ENCODE data around the gene CDK6. TPM values are rescaled to one million over a fixed set of nuclear protein-coding genes. Genes with fewer than 3 reads are reported as not detected.
A peak's percentile ranks its signal among the peaks of the same experiment; 100 is the strongest.

Gene CDK6
- total and polyA plus RNA-seq, 10 of the 15 experiments (the other 5 are each of a cell fraction or from before 2014, with no cell fraction given) = 8.0 to 118 (median 45.8) TPM

DNA sequence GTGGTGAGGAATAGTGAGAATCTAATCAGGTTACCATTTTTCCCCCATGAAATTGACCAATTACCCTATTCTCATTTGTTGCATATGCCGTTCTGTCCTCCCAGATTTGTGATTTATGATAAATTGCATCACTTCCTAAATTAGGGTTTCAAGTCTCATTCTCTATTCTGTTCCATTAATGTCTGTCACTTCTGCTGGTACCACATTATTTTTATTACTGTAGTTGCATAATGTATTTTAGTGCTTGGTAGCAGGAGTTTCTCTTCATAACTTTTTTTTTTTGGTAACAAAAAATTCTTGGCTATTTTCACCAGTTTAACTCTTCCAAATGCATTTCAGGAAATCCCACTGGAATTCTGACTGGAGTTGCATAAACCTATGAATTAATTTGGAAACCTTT, 202.2 kb downstream of the CDK6 start (continued):
- TF ChIP-seq ZBTB4 (CRISPR knock-in tag; IDR thresholded peaks at IDR 0.05) (no peak), CBFB (IDR thresholded peaks at IDR 0.05; ENCODE audit: low read depth) (no peak), BHLHE40 (IDR thresholded peaks at IDR 0.05; ENCODE audit: borderline replicate concordance in 1 of 2, low read depth in 2 of 2, low read length in 1 of 2) (peak; percentile 13 to 24; a peak in 1 of 4 replicates), IRF4 (IDR thresholded peaks at IDR 0.05; ENCODE audit: low read depth, low read length) (0 out of 2 replicates have a peak, but pooled peaks have one; percentile 14), CEBPZ (IDR thresholded peaks at IDR 0.05; ENCODE audit: low read depth, low read length) (no peak), ZNF384 (IDR thresholded peaks at IDR 0.05; ENCODE audit: borderline replicate concordance, low read depth, low read length) (no peak), YY1 (IDR thresholded peaks at IDR 0.05; ENCODE audit: low read depth, low read length) (no peak), SIN3A (IDR thresholded peaks at IDR 0.05; ENCODE audit: low read depth, low read length) (no peak), SMARCA5 (IDR thresholded peaks at IDR 0.05) (no peak), BCL11A (IDR thresholded peaks at IDR 0.05; ENCODE audit: low read depth, low read length) (peak; percentile 86), RAD21 (IDR thresholded peaks at IDR 0.05; ENCODE audit: insufficient read depth, low read depth, low read length) (no peak), KDM1A (IDR thresholded peaks at IDR 0.05; ENCODE audit: borderline replicate concordance) (no peak), E2F4 (IDR thresholded peaks at IDR 0.05; ENCODE audit: low read depth, low read length) (no peak)
- TF ChIP-seq, protein P1, sequence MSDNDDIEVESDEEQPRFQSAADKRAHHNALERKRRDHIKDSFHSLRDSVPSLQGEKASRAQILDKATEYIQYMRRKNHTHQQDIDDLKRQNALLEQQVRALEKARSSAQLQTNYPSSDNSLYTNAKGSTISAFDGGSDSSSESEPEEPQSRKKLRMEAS (IDR thresholded peaks at IDR 0.05; ENCODE audit: low read depth, low read length) = no peak
- TF ChIP-seq, protein P2, sequence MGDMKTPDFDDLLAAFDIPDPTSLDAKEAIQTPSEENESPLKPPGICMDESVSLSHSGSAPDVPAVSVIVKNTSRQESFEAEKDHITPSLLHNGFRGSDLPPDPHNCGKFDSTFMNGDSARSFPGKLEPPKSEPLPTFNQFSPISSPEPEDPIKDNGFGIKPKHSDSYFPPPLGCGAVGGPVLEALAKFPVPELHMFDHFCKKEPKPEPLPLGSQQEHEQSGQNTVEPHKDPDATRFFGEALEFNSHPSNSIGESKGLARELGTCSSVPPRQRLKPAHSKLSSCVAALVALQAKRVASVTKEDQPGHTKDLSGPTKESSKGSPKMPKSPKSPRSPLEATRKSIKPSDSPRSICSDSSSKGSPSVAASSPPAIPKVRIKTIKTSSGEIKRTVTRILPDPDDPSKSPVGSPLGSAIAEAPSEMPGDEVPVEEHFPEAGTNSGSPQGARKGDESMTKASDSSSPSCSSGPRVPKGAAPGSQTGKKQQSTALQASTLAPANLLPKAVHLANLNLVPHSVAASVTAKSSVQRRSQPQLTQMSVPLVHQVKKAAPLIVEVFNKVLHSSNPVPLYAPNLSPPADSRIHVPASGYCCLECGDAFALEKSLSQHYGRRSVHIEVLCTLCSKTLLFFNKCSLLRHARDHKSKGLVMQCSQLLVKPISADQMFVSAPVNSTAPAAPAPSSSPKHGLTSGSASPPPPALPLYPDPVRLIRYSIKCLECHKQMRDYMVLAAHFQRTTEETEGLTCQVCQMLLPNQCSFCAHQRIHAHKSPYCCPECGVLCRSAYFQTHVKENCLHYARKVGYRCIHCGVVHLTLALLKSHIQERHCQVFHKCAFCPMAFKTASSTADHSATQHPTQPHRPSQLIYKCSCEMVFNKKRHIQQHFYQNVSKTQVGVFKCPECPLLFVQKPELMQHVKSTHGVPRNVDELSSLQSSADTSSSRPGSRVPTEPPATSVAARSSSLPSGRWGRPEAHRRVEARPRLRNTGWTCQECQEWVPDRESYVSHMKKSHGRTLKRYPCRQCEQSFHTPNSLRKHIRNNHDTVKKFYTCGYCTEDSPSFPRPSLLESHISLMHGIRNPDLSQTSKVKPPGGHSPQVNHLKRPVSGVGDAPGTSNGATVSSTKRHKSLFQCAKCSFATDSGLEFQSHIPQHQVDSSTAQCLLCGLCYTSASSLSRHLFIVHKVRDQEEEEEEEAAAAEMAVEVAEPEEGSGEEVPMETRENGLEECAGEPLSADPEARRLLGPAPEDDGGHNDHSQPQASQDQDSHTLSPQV (IDR thresholded peaks at IDR 0.05) = no peak
- TF ChIP-seq, protein P3, sequence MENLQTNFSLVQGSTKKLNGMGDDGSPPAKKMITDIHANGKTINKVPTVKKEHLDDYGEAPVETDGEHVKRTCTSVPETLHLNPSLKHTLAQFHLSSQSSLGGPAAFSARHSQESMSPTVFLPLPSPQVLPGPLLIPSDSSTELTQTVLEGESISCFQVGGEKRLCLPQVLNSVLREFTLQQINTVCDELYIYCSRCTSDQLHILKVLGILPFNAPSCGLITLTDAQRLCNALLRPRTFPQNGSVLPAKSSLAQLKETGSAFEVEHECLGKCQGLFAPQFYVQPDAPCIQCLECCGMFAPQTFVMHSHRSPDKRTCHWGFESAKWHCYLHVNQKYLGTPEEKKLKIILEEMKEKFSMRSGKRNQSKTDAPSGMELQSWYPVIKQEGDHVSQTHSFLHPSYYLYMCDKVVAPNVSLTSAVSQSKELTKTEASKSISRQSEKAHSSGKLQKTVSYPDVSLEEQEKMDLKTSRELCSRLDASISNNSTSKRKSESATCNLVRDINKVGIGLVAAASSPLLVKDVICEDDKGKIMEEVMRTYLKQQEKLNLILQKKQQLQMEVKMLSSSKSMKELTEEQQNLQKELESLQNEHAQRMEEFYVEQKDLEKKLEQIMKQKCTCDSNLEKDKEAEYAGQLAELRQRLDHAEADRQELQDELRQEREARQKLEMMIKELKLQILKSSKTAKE (IDR thresholded peaks at IDR 0.05; ENCODE audit: low read depth, poor library complexity, severe bottlenecking) = peak; percentile 79

Data from GM12878 (cell line).